ENCODE data around the gene ABHD16B. TPM values are rescaled to one million over a fixed set of nuclear protein-coding genes. Genes with fewer than 3 reads are reported as not detected.
A peak's percentile ranks its signal among the peaks of the same experiment; 100 is the strongest.

Gene ABHD16B
- polyA plus RNA-seq, 1 donor, result not detected

- no peaks in the 10 kb centered on the region for H3K9me3 ChIP-seq (ENCODE audit: control insufficient read depth, low read depth, low read length)
- H3K4me3 ChIP-seq (ENCODE audit: low read length), result peak overlapping the region; percentile 60
- peak overlapping the region; percentile 70 for H3K27ac ChIP-seq (ENCODE audit: low read length)
- no CpG with 5 or more reads among the region's 5 CpGs for WGBS (ENCODE audit: insufficient coverage, low lambda C conversion rate)
- H3K4me1 ChIP-seq (ENCODE audit: control insufficient read depth, insufficient read depth, low read length), result peaks cover 20% of the 10 kb centered on the region
- H3K36me3 ChIP-seq (ENCODE audit: control insufficient read depth, insufficient read depth, low read length), result peaks cover 18% of the 10 kb centered on the region
- H3K27me3 ChIP-seq (ENCODE audit: control insufficient read depth, insufficient read depth, low read length), result no peaks in the 10 kb centered on the region
- no peak for DNase-seq
Measured at GRCh38 chr20:63895952-63896263, 34.6 kb downstream of the ABHD16B start.

- peaks cover 14% of the 10 kb centered on the region for H3K36me3 ChIP-seq (ENCODE audit: control insufficient read depth, insufficient read depth, low read length)
- 0% methylated on average over 1 of the region's 18 CpGs for WGBS (ENCODE audit: insufficient coverage, low lambda C conversion rate)
- DNase-seq, result peak; percentile 58 to 77
- H3K27me3 ChIP-seq (ENCODE audit: control insufficient read depth, insufficient read depth, low read length), result no peaks in the 10 kb centered on the region
- peak overlapping the region; percentile 60 for H3K4me3 ChIP-seq (ENCODE audit: low read length)
- peaks cover 20% of the 10 kb centered on the region for H3K4me1 ChIP-seq (ENCODE audit: control insufficient read depth, insufficient read depth, low read length)
- peak overlapping the region; percentile 70 for H3K27ac ChIP-seq (ENCODE audit: low read length)
- no peaks in the 10 kb centered on the region for H3K9me3 ChIP-seq (ENCODE audit: control insufficient read depth, low read depth, low read length)
Measured at GRCh38 chr20:63896264-63897105, 35.2 kb downstream of the ABHD16B start.

GRCh38 chr20:63897978-63898561 is 36.8 kb downstream of the ABHD16B start:
- H3K27ac ChIP-seq (ENCODE audit: low read length), result no peak overlapping the region

GRCh38 chr20:63898882-63899558 is 37.7 kb downstream of the ABHD16B start:
- H3K4me1 ChIP-seq (ENCODE audit: control insufficient read depth, insufficient read depth, low read length), result peaks cover 20% of the 10 kb centered on the region
- no peaks in the 10 kb centered on the region for H3K9me3 ChIP-seq (ENCODE audit: control insufficient read depth, low read depth, low read length)
- H3K27me3 ChIP-seq (ENCODE audit: control insufficient read depth, insufficient read depth, low read length), result no peaks in the 10 kb centered on the region
- no CpG with 5 or more reads among the region's 10 CpGs for WGBS (ENCODE audit: insufficient coverage, low lambda C conversion rate)
- DNase-seq, result no peak
- H3K4me3 ChIP-seq (ENCODE audit: low read length), result no peak overlapping the region
- H3K36me3 ChIP-seq (ENCODE audit: control insufficient read depth, insufficient read depth, low read length), result peaks cover 11% of the 10 kb centered on the region
- H3K27ac ChIP-seq (ENCODE audit: low read length), result no peak overlapping the region

More at GRCh38 chr20:63897978-63898561, 36.8 kb downstream of the ABHD16B start:
- DNase-seq, result no peak
- Histone ChIP-seq H3K4me3 (ENCODE audit: low read length) (no peak overlapping the region), H3K4me1 (ENCODE audit: control insufficient read depth, insufficient read depth, low read length) (peaks cover 20% of the 10 kb centered on the region), H3K36me3 (ENCODE audit: control insufficient read depth, insufficient read depth, low read length) (peaks cover 11% of the 10 kb centered on the region), H3K9me3 (ENCODE audit: control insufficient read depth, low read depth, low read length) (no peaks in the 10 kb centered on the region), H3K27me3 (ENCODE audit: control insufficient read depth, insufficient read depth, low read length) (no peaks in the 10 kb centered on the region)
- WGBS (ENCODE audit: insufficient coverage, low lambda C conversion rate), result no CpG with 5 or more reads among the region's 6 CpGs

GRCh38 chr20:63900413-63900812 is 39.1 kb downstream of the ABHD16B start:
- no peak overlapping the region for H3K4me3 ChIP-seq (ENCODE audit: low read length)
- no peaks in the 10 kb centered on the region for H3K9me3 ChIP-seq (ENCODE audit: control insufficient read depth, low read depth, low read length)
- H3K27me3 ChIP-seq (ENCODE audit: control insufficient read depth, insufficient read depth, low read length), result no peaks in the 10 kb centered on the region
- no peak for DNase-seq
- no peak overlapping the region for H3K27ac ChIP-seq (ENCODE audit: low read length)
- H3K4me1 ChIP-seq (ENCODE audit: control insufficient read depth, insufficient read depth, low read length), result peaks cover 20% of the 10 kb centered on the region
- peaks cover 11% of the 10 kb centered on the region for H3K36me3 ChIP-seq (ENCODE audit: control insufficient read depth, insufficient read depth, low read length)
- WGBS (ENCODE audit: insufficient coverage, low lambda C conversion rate), result 83% methylated on average over 1 of the region's 3 CpGs

GRCh38 chr20:63903796-63904561 is 42.7 kb downstream of the ABHD16B start:
- 100% methylated on average over 1 of the region's 11 CpGs for WGBS (ENCODE audit: insufficient coverage, low lambda C conversion rate)
- Histone ChIP-seq H3K4me1 (ENCODE audit: control insufficient read depth, insufficient read depth, low read length) (peaks cover 11% of the 10 kb centered on the region), H3K36me3 (ENCODE audit: control insufficient read depth, insufficient read depth, low read length) (peaks cover 5% of the 10 kb centered on the region), H3K9me3 (ENCODE audit: control insufficient read depth, low read depth, low read length) (no peaks in the 10 kb centered on the region), H3K4me3 (ENCODE audit: low read length) (no peak overlapping the region), H3K27ac (ENCODE audit: low read length) (no peak overlapping the region), H3K27me3 (ENCODE audit: control insufficient read depth, insufficient read depth, low read length) (no peaks in the 10 kb centered on the region)
- DNase-seq, result no peak

GRCh38 chr20:63908008-63908682 is 46.8 kb downstream of the ABHD16B start:
- peaks cover 2% of the 10 kb centered on the region for H3K9me3 ChIP-seq (ENCODE audit: control insufficient read depth, low read depth, low read length)
- H3K4me1 ChIP-seq (ENCODE audit: control insufficient read depth, insufficient read depth, low read length), result peaks cover 11% of the 10 kb centered on the region
- peak; percentile 54 to 73 for DNase-seq
- no peak overlapping the region for H3K27ac ChIP-seq (ENCODE audit: low read length)
- no peak overlapping the region for H3K4me3 ChIP-seq (ENCODE audit: low read length)
- H3K27me3 ChIP-seq (ENCODE audit: control insufficient read depth, insufficient read depth, low read length), result no peaks in the 10 kb centered on the region
- WGBS (ENCODE audit: insufficient coverage, low lambda C conversion rate), result no CpG with 5 or more reads among the region's 16 CpGs
- H3K36me3 ChIP-seq (ENCODE audit: control insufficient read depth, insufficient read depth, low read length), result peaks cover 2% of the 10 kb centered on the region

GRCh38 chr20:63911176-63911575 is 49.9 kb downstream of the ABHD16B start:
- Histone ChIP-seq H3K4me1 (ENCODE audit: control insufficient read depth, insufficient read depth, low read length) (peaks cover 11% of the 10 kb centered on the region), H3K27ac (ENCODE audit: low read length) (no peak overlapping the region), H3K4me3 (ENCODE audit: low read length) (no peak overlapping the region), H3K9me3 (ENCODE audit: control insufficient read depth, low read depth, low read length) (peaks cover 2% of the 10 kb centered on the region), H3K27me3 (ENCODE audit: control insufficient read depth, insufficient read depth, low read length) (no peaks in the 10 kb centered on the region), H3K36me3 (ENCODE audit: control insufficient read depth, insufficient read depth, low read length) (peaks cover 4% of the 10 kb centered on the region)
- DNase-seq, result no peak
- WGBS (ENCODE audit: insufficient coverage, low lambda C conversion rate), result 100% methylated on average over 1 of the region's 12 CpGs
